ENCODE data around the gene PGPEP1. TPM values are rescaled to one million over a fixed set of nuclear protein-coding genes. Genes with fewer than 3 reads are reported as not detected.

The PGPEP1 gene
- total RNA-seq, 1 donor from 2014 or later, result 5.2 TPM

DNA sequence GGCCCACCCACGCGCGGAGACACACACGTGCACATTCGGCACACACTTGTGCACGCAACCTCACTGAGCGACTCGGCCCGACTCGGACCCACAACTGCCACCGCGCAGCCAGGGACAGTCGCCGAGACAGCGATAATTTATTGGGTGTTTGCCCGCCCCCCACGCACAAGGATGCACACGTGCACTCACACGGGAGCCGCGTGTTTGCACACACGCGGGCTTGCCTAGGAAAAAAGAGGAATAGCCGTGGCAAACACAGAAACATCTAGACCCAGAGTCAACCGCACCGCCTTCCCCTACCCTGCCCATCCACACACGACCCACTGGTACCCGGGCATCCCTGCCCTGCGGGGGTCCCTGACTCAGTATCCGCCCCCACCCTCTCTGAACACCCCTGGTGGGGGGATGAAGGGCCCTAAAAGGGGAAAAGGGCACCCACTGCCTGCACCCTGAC lies 77.7 kb downstream of the PGPEP1 start:
- peaks cover 44% of the 10 kb centered on the region for H3K4me1 Mint-ChIP-seq
- peak overlapping the region; percentile 35 for H3K27ac Mint-ChIP-seq (ENCODE audit: unreplicated experiment)
- TF ChIP-seq, protein P1, sequence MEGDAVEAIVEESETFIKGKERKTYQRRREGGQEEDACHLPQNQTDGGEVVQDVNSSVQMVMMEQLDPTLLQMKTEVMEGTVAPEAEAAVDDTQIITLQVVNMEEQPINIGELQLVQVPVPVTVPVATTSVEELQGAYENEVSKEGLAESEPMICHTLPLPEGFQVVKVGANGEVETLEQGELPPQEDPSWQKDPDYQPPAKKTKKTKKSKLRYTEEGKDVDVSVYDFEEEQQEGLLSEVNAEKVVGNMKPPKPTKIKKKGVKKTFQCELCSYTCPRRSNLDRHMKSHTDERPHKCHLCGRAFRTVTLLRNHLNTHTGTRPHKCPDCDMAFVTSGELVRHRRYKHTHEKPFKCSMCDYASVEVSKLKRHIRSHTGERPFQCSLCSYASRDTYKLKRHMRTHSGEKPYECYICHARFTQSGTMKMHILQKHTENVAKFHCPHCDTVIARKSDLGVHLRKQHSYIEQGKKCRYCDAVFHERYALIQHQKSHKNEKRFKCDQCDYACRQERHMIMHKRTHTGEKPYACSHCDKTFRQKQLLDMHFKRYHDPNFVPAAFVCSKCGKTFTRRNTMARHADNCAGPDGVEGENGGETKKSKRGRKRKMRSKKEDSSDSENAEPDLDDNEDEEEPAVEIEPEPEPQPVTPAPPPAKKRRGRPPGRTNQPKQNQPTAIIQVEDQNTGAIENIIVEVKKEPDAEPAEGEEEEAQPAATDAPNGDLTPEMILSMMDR (conservative IDR thresholded peaks at IDR 0.05), result no peak
- peak overlapping the region; percentile 87 for H3K4me3 Mint-ChIP-seq
- H3K9me3 Mint-ChIP-seq, result no peaks in the 10 kb centered on the region
- DNase-seq (ENCODE audit: low read depth, low spot score), result no peak
- H3K27me3 Mint-ChIP-seq (ENCODE audit: low read depth), result peaks cover 46% of the 10 kb centered on the region
- H3K36me3 Mint-ChIP-seq (ENCODE audit: low read depth), result no peaks in the 10 kb centered on the region

GRCh38 chr19:18418483-18419194 lies 78.2 kb downstream of the PGPEP1 start:
- no peaks in the 10 kb centered on the region for H3K36me3 Mint-ChIP-seq (ENCODE audit: low read depth)
- no peak for DNase-seq (ENCODE audit: low read depth, low spot score)
- peaks cover 44% of the 10 kb centered on the region for H3K27me3 Mint-ChIP-seq (ENCODE audit: low read depth)
- H3K9me3 Mint-ChIP-seq, result no peaks in the 10 kb centered on the region
- no peak overlapping the region for H3K27ac Mint-ChIP-seq (ENCODE audit: unreplicated experiment)
- TF ChIP-seq, protein P1 (conservative IDR thresholded peaks at IDR 0.05), result no peak
- H3K4me1 Mint-ChIP-seq, result peaks cover 46% of the 10 kb centered on the region
- peak overlapping the region; percentile 87 for H3K4me3 Mint-ChIP-seq

GRCh38 chr19:18419195-18419698 lies 78.8 kb downstream of the PGPEP1 start, which contains the start of gene SSBP4:
TSS of gene SSBP4 (plus strand) at chr19:18419398. CDS start at chr19:18419649, 251 bp downstream.
- H3K9me3 Mint-ChIP-seq, result no peaks in the 10 kb centered on the region
- TF ChIP-seq, protein P1 (conservative IDR thresholded peaks at IDR 0.05), result peak; percentile 58
- peaks cover 49% of the 10 kb centered on the region for H3K4me1 Mint-ChIP-seq
- no peak within 1 kb of the TSS for H3K27ac Mint-ChIP-seq (ENCODE audit: unreplicated experiment)
- H3K36me3 Mint-ChIP-seq (ENCODE audit: low read depth), result no peaks in the 10 kb centered on the region
- DNase-seq (ENCODE audit: low read depth, low spot score), result peak; percentile 67
- peak within 1 kb of the TSS; percentile 89 for H3K4me3 Mint-ChIP-seq
- peaks cover 40% of the 10 kb centered on the region for H3K27me3 Mint-ChIP-seq (ENCODE audit: low read depth)

Small RNA genes lying within 50 kb of the gene (microRNA-seq; reads per million reads assigned to microRNA genes)
- not detected for gene MIR3189

Other genes starting within 250 kb of the PGPEP1 start
- gene MAST3, start 242.8 kb upstream of the PGPEP1 start, total RNA-seq, result 12.6 and 13.4 TPM in 2 replicates
- 72.5 and 74.8 TPM in 2 replicates for gene PIK3R2, start 187.4 kb upstream of the PGPEP1 start, total RNA-seq
- not detected in 2 replicates for gene IFI30, start 166.8 kb upstream of the PGPEP1 start, total RNA-seq
- 16.9 and 17.2 TPM in 2 replicates for gene MPV17L2, start 147.4 kb upstream of the PGPEP1 start, total RNA-seq
- gene RAB3A, start 136.6 kb upstream of the PGPEP1 start, total RNA-seq, result 9.2 and 9.9 TPM in 2 replicates
- gene PDE4C, start 114.2 kb upstream of the PGPEP1 start, total RNA-seq, result 0.09 and 0.25 TPM in 2 replicates
- gene IQCN, start 66.1 kb upstream of the PGPEP1 start, total RNA-seq, result 2.2 and 2.5 TPM in 2 replicates
- 73.6 and 85.1 TPM in 2 replicates for gene JUND, start 59.0 kb upstream of the PGPEP1 start, total RNA-seq
- gene LSM4, start 17.5 kb upstream of the PGPEP1 start, total RNA-seq, result 283 and 292 TPM in 2 replicates
- gene GDF15, start 45.6 kb downstream of the PGPEP1 start, total RNA-seq, result 1.2 TPM in 2 replicates
- gene LRRC25, start 57.0 kb downstream of the PGPEP1 start, total RNA-seq, result not detected in 2 replicates
- gene SSBP4, start 78.8 kb downstream of the PGPEP1 start, total RNA-seq, result 68.0 and 71.8 TPM in 2 replicates
- 251 and 254 TPM in 2 replicates for gene ISYNA1, start 97.5 kb downstream of the PGPEP1 start, total RNA-seq
- gene ELL, start 181.5 kb downstream of the PGPEP1 start, total RNA-seq, result 11.1 and 14.2 TPM in 2 replicates
- gene FKBP8, start 203.0 kb downstream of the PGPEP1 start, total RNA-seq, result 173 and 175 TPM in 2 replicates
- gene KXD1, start 217.3 kb downstream of the PGPEP1 start, total RNA-seq, result 88.5 and 91.7 TPM in 2 replicates
- 1,081 and 1,137 TPM in 2 replicates for gene UBA52, start 231.3 kb downstream of the PGPEP1 start, total RNA-seq
- 71.8 and 71.9 TPM in 2 replicates for gene REX1BD, start 248.2 kb downstream of the PGPEP1 start, total RNA-seq